Parathyroid adenoma (tissue), 2 donors: ENCODE results near the gene PPEF2.

Experiments used
- H2AFZ ChIP-seq: fragments of 300-600 bp; sonication (generic); one replicate; pipeline ENCODE4 v1.7.0; 2017; ENCODE audit warnings: antibody characterized with exemption, mild to moderate bottlenecking
- H3K27ac ChIP-seq: fragments of 300-600 bp; sonication (generic); one replicate; pipeline ENCODE4 v1.7.0; 2017
- H3K27me3 ChIP-seq: fragments of 300-600 bp; sonication (generic); one replicate; pipeline ENCODE4 v1.7.0; 2017; ENCODE audit warnings: low read length; ENCODE audit not compliant: control insufficient read depth, insufficient read depth
- H3K36me3 ChIP-seq: fragments of 300-600 bp; sonication (generic); one replicate; pipeline ENCODE4 v1.7.0; 2017; ENCODE audit warnings: low read length; ENCODE audit not compliant: control insufficient read depth, insufficient read depth
- H3K4me1 ChIP-seq: fragments of 300-600 bp; sonication (generic); one replicate; pipeline ENCODE4 v1.7.0; 2017; ENCODE audit warnings: control low read depth
- H3K4me2 ChIP-seq: fragments of 300-600 bp; sonication (generic); one replicate; pipeline ENCODE4 v1.7.0; 2017; ENCODE audit warnings: low read length
- H3K4me3 ChIP-seq: fragments of 300-600 bp; sonication (generic); one replicate; pipeline ENCODE4 v1.7.0; 2017; ENCODE audit warnings: low read depth, low read length
- H3K79me2 ChIP-seq: fragments of 300-600 bp; sonication (generic); one replicate; pipeline ENCODE4 v1.7.0; 2017; ENCODE audit warnings: control low read depth
- H3K9ac ChIP-seq: fragments of 300-600 bp; sonication (generic); one replicate; pipeline ENCODE4 v1.7.0; 2017; ENCODE audit warnings: mild to moderate bottlenecking
- H3K9me3 ChIP-seq: fragments of 300-600 bp; sonication (generic); one replicate; pipeline ENCODE4 v1.7.0; 2017; ENCODE audit warnings: low read length; ENCODE audit not compliant: control insufficient read depth
- TF ChIP-seq, protein P1 (sequence below): fragments of 300-600 bp; sonication (generic); IDR thresholded peaks from one replicate; pipeline ENCODE4 v1.7.0; 2017; ENCODE audit warnings: antibody characterized with exemption, mild to moderate bottlenecking
- donor health status: primary hyperparathyroidism.

Gene PPEF2

GRCh38 chr4:75922588-75922987, 20.3 kb upstream of the PPEF2 start:
- Histone ChIP-seq H3K79me2 (no peaks in the 10 kb centered on the region), H3K4me3 (no peak overlapping the region), H3K9ac (no peak overlapping the region), H3K36me3 (no peaks in the 10 kb centered on the region), H3K27ac (no peak overlapping the region), H3K4me1 (no peaks in the 10 kb centered on the region), H3K9me3 (no peaks in the 10 kb centered on the region), H2AFZ (no peak overlapping the region), H3K27me3 (no peaks in the 10 kb centered on the region), H3K4me2 (no peak overlapping the region)
- TF ChIP-seq, protein P1, sequence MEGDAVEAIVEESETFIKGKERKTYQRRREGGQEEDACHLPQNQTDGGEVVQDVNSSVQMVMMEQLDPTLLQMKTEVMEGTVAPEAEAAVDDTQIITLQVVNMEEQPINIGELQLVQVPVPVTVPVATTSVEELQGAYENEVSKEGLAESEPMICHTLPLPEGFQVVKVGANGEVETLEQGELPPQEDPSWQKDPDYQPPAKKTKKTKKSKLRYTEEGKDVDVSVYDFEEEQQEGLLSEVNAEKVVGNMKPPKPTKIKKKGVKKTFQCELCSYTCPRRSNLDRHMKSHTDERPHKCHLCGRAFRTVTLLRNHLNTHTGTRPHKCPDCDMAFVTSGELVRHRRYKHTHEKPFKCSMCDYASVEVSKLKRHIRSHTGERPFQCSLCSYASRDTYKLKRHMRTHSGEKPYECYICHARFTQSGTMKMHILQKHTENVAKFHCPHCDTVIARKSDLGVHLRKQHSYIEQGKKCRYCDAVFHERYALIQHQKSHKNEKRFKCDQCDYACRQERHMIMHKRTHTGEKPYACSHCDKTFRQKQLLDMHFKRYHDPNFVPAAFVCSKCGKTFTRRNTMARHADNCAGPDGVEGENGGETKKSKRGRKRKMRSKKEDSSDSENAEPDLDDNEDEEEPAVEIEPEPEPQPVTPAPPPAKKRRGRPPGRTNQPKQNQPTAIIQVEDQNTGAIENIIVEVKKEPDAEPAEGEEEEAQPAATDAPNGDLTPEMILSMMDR = no peak

DNA sequence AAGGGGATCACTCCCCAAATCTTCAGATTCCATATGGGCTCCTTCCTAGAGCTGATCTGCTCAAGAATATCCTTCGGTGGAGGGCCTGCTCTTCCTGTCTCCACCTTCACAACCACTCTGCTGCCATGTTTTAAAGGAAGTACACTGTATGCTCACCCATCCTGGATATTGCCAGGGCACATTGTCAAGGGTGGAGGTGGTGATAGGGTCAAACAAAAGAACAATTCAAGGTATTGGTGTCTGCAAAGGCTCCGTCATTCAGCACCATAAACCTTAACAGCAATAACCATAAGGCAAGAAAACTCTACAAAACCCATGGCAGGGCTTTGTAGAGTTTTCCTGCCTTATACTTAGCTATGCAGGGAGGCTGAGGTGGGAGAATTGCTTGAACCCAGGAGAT, 19.7 kb upstream of the PPEF2 start:
- TF ChIP-seq, protein P1 = no peak
- no peak overlapping the region for H3K27ac ChIP-seq
- no peak overlapping the region for H3K9ac ChIP-seq
- H3K4me2 ChIP-seq = no peak overlapping the region
- H3K36me3 ChIP-seq = no peaks in the 10 kb centered on the region
- H3K4me1 ChIP-seq = no peaks in the 10 kb centered on the region
- H3K27me3 ChIP-seq = no peaks in the 10 kb centered on the region
- no peak overlapping the region for H2AFZ ChIP-seq
- H3K4me3 ChIP-seq = no peak overlapping the region
- H3K79me2 ChIP-seq = no peaks in the 10 kb centered on the region
- no peaks in the 10 kb centered on the region for H3K9me3 ChIP-seq

DNA sequence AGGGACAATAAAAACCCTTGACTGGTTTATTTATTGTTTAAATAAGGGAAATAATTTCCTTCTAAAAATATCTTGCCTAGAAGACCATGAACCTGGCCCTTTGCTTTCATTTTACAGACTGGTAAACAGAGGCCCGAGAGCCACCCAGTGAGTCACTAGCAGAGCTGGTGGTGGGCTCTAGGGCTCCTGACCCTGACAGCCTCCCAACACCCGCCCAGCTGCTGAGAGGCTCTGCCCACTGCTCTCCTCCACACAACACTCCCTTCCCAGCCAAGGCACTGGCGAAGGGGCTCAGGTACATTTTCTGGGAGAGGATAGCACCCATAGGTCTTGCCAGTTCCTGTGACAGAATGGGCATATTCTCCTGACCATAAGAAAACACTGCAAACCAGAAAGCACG, 18.1 kb upstream of the PPEF2 start:
- Histone ChIP-seq H3K9ac (no peak overlapping the region), H3K36me3 (no peaks in the 10 kb centered on the region), H3K4me1 (no peaks in the 10 kb centered on the region), H3K27me3 (no peaks in the 10 kb centered on the region), H3K4me3 (no peak overlapping the region), H3K4me2 (no peak overlapping the region), H3K79me2 (no peaks in the 10 kb centered on the region), H3K27ac (no peak overlapping the region), H2AFZ (no peak overlapping the region), H3K9me3 (no peaks in the 10 kb centered on the region)
- TF ChIP-seq, protein P1 = no peak

DNA sequence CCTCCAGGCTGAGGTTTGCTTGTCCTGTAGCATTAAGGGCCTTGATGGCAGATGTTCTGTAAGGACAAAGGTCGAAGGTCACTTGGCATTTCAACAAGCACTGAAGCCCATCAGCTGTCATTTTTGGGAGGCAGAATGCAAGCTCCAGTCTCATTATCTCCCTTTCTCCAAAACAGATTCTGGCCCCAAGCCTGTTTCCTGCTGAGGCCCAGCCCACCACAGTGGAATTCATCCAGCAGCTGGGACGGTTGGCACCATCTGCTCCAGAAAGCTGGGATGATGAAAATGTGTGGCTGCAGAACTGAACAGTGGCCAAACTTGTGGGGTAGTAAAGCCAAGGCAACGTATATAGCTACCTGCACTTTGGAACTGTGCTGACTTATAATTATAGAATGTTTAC, 17.7 kb upstream of the PPEF2 start:
- TF ChIP-seq, protein P1 = no peak
- Histone ChIP-seq H3K79me2 (no peaks in the 10 kb centered on the region), H3K36me3 (no peaks in the 10 kb centered on the region), H2AFZ (no peak overlapping the region), H3K4me2 (no peak overlapping the region), H3K27ac (no peak overlapping the region), H3K4me3 (no peak overlapping the region), H3K4me1 (no peaks in the 10 kb centered on the region), H3K27me3 (no peaks in the 10 kb centered on the region), H3K9me3 (no peaks in the 10 kb centered on the region), H3K9ac (no peak overlapping the region)

- Histone ChIP-seq H2AFZ (peak overlapping the region; percentile 19), H3K9ac (no peak overlapping the region), H3K4me3 (no peak overlapping the region), H3K4me1 (no peaks in the 10 kb centered on the region), H3K36me3 (no peaks in the 10 kb centered on the region), H3K79me2 (no peaks in the 10 kb centered on the region), H3K9me3 (no peaks in the 10 kb centered on the region), H3K4me2 (no peak overlapping the region), H3K27me3 (no peaks in the 10 kb centered on the region), H3K27ac (no peak overlapping the region)
- TF ChIP-seq, protein P1 = peak; percentile 48
Measured at GRCh38 chr4:75916091-75916661, 13.9 kb upstream of the PPEF2 start.
